Dermis microvascular lymphatic vessel endothelial cell (primary cell): Measurements from ENCODE around the gene HMSD. TPM values are rescaled to one million over a fixed set of nuclear protein-coding genes. Genes with fewer than 3 reads are reported as not detected.

Experiments used
- DNase-seq, 2 donors: peaks; one replicate each; pipeline versions ENCODE4 v3.0.0 to v3.0.0-alpha.2; 2010; ENCODE audit warnings: low read depth in 2 of 2
- total RNA-seq: library from RNA; depleted of rRNA; stranded (reverse); fragments of >200 nt; gene quantifications from 2 replicates; pipeline ENCODE4 v1.2.1, GENCODE V29; 2014

HMSD gene
- total RNA-seq, 1 donor from 2014 or later = not detected

DNA sequence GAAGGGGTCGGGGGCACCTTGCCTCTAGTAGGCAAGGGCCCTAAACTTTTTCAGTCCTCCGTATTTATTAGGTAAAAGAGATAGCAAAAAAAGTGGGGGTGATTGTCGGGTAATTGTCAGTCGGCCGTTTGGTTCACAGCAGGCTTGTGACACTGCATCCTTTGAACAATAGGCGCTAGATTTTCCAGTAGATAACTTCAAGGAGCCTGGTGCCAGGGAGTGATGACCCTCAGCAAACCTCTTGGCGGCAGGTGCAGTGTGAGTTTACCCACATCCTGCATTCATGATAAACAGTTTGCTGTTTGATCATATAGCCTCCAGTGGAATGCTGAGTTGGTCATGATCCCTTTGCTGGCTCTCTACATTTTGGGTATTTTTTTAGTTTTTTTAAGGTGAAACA lies 43.6 kb downstream of the HMSD start:
- DNase-seq = no peak

DNA sequence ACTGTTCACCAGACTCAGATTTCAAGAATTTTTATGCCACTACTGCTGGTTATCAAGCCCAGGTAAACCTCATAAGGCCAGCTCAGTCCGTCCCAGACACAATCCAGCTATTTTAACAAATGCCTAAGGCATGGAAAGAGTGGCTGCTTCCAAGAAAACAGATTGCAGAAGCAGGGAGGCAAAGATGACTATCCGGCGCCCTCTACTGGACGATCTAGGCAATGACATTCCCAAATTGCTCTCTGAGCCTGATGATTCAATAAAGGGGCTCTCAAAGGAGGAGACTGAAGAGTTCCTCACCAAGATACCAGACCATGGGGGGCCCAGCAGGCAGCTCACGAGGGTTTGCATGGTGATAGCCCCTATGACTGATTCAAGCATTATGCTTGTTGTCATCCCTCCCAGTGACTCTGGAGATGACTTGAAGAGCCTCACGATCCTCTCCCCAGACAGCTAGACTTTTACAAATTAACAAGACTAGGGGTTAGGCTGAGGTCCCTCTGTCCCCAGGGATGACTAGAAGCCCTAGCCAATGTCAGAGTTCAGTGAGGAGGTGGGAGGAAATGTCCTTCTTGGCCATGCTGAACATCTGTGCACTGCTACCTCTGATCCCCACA lies 45.8 kb downstream of the HMSD start:
- DNase-seq = peak in 1 of 2 donors; percentile 43

DNA sequence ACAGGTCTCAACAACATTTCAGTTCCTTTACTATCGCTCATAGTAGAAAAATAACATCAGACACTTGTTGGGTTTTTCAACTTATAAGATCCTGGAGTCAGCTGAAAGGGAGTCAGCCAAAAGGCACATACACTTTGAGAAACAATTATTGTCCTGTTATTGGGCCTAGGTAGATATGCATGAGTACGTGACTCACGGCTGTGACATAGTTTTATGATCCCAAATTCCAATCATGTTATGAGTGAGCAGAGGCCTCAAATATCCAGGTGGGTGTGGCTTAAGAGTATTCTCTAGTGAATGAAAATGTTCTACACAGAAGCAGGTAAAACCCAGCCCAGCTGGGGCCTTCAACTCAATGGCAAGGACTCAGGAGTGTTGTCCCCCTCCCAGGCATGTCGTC lies 47.9 kb downstream of the HMSD start:
- no peak for DNase-seq

GRCh38 chr18:63997606-63998005 lies 48.5 kb downstream of the HMSD start:
- DNase-seq = no peak

DNA sequence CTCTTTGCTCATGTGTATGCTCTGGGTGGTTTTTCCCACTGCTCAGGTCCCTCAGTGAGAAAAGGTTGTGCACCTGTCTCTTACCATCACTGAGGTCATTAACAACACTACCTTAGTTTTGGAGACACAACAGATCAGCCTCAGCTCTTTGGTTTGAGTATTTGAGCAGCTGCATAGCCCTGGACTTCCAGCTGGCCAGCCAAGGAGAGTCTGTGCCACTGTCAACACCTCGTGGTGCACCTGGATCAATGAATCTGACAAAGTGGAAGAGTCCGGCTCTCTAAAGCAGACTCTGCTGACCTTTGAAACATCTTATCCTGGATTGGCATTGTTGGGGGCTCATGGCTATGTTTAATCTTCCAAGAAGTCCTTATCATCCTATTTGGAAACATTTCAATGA lies 50.8 kb downstream of the HMSD start:
- no peak for DNase-seq

DNA sequence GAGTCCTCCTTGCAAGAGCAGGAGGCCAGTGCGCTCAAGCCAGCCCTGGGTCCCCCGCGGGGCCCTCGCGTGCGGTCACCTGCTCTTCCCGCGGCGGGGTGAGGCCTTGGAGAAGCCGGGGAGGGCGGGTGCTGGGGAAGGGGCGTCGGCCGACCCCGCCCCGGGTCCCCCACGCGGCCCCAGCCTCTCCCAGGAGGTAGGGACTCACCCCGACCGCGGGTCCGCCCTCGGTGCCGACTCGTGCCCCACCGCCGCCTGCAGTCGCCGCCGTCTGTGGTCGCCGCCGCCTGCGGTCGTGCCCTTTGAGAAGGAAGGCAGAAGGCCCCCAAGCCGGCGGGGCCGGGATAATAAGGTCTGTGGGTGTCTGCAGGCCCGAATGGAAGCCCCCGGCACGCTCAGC lies 53.5 kb downstream of the HMSD start:
- no peak for DNase-seq

DNA sequence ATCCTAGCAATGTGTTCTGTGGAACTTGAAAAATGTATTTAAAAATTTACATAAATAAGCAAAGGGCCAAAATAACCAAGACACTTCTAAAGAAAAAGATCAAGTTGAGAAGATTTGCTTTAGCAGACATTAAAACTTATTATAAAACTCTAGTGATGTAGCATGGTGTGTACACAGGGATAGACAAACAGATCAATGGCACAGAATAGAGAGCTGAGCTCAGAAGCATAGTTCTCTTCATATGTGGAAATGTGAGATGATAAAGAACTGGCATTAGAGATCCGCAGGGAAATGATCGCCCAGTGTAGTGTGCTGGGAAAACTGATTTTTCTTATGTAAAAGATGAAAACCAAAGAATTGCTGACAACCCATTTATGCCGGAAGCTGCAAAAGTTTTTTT lies 60.2 kb downstream of the HMSD start:
- no peak for DNase-seq

Other genes with a start within 250 kb of the HMSD start
- gene SERPINB11, start 246.3 kb upstream of the HMSD start, total RNA-seq = not detected in 2 replicates
- not detected in 2 replicates for gene SERPINB7, start 173.9 kb upstream of the HMSD start, total RNA-seq
- not detected in 2 replicates for gene SERPINB2, start 61.6 kb upstream of the HMSD start, total RNA-seq
- not detected in 2 replicates for gene SERPINB10, start 41.3 kb upstream of the HMSD start, total RNA-seq
- gene SERPINB8, start 20.8 kb downstream of the HMSD start, total RNA-seq = 3.2 and 6.7 TPM in 2 replicates
- not detected in 2 replicates for gene LINC00305, start 199.8 kb downstream of the HMSD start, total RNA-seq